HG03175 (cell line): ENCODE measurements around the gene TMEFF2.
A peak's percentile ranks its signal among the peaks of the same experiment; 100 is the strongest.

Experiments used
- ATAC-seq: cut with Tn5 transposase; IDR thresholded peaks from one replicate; pipeline ENCODE4 v1.9.1; 2021; ENCODE audit warnings: mild to moderate bottlenecking, moderate library complexity; ENCODE audit not compliant: unreplicated experiment

Gene TMEFF2, protein sequence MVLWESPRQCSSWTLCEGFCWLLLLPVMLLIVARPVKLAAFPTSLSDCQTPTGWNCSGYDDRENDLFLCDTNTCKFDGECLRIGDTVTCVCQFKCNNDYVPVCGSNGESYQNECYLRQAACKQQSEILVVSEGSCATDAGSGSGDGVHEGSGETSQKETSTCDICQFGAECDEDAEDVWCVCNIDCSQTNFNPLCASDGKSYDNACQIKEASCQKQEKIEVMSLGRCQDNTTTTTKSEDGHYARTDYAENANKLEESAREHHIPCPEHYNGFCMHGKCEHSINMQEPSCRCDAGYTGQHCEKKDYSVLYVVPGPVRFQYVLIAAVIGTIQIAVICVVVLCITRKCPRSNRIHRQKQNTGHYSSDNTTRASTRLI

DNA sequence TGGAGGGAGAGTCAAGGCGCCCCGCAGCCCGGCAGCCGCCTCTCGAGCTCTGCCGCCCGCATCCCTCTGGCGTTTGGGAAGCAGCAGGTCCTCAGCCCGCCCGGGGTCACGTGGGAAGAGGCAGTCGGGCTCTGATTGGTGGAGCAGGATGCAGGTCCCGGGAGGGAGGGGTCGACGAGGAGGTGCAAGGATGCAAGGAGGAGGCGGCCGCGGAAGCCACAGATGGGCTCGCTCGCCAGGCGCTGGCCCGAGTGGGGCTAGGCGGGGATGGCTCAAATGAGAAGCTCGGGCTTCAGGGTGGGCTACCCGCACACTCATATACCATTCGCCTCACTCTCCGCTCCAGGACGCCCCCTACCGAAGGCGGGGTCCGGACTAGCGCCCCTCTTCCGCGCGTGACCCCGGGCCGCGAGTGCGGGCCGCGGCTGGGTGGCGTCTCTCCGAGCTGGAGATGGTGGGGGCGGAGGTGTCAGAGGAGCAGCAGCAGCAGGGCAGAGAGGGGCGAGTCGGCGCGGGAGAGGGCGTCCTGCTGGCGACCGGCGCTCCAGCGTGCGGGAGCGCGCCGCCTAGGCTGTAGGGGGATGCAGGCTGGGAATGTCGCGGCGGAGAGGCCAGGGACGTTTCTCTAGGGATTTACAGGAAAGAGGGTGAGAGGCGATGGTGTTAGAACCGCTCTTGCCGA lies at the start of gene TMEFF2:
Gene TMEFF2, minus strand, starts transcription at position 68 of the 682 bp plus-strand sequence. CDS start 409 bp downstream, outside the sequence.
- peak; percentile 57 for ATAC-seq

DNA sequence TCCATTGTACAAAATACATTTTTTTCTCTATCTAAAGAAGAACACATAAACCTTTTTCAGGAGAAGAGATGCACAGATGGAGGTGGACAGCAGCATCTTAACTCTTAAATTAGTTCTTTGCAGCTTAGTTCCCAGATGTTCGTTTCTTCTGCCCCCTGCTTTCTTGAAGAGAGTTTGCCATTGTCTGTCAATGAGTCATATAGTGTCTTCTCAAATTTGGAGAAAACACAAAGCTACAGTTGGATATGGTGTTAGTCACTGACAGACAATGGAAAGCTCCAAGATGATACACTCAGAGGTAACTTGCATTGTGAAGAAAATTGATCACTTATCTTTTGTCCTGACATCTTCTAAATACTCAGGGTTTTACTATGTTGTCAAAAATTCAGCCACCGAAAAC lies 48.8 kb upstream of the TMEFF2 start:
- no peak for ATAC-seq

DNA sequence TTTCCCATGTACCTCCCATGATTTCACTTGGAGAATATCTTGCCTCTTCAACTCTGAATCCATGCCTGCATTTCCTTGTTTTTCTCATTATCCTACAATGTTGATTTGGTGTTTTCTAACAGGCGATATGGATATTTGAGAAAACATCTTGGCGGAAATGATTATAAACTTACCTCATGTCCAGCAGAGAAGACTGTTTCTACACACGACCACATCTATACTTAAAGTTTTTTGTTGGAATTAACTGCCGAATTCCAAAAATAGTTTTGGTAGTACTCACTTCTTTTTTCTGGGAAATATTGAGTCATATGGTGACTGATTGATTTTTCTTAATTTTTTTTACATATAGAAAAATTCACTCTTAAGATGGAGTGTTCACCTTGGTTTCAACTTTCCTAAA lies 41.4 kb upstream of the TMEFF2 start:
- ATAC-seq, result no peak

DNA sequence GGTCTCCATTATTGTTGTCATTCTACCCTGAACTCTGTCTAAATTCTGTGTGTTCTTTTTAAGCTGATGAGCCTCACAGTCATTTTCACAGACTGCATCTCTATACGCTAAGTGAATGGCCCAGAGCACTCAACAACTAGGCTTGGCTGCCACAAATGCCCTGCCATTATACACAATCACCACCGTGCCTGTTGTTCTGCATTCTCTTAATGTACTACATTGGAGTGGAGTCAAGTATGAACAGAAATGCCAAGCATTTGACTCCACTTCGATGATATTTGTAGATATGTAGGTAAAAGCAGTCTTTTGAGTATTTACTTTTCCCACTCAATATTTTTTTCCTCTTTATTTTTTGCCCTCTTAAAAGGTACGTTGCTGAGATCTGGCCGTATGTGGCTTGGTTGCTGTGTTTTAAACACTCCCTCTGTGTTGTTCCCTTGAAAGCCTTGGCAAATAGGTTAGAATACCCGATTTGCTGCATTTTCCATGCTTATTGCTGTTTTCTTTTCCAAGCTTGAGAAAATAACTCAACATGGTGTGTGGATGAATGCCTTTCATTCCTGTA lies 36.2 kb upstream of the TMEFF2 start:
- ATAC-seq, result no peak

DNA sequence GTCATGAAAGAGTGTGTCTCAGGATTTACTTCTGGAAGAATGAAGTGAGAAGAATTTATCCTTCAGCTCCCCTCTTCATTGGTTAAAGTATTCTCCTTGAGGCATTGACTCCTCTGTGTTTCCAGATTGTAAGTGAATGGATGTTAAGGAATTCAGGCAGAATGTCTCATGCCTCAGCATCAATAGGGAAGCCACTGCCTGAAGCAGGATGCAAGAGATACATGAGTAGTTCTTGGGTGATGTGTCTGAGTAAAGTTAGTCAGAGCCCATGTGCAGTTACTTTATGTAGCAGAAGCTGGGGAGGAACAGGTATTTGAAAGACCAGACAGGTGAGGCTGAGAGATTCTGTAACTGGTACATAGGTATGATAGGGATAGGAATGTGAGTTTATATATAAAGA lies 34.0 kb upstream of the TMEFF2 start:
- ATAC-seq, result no peak

DNA sequence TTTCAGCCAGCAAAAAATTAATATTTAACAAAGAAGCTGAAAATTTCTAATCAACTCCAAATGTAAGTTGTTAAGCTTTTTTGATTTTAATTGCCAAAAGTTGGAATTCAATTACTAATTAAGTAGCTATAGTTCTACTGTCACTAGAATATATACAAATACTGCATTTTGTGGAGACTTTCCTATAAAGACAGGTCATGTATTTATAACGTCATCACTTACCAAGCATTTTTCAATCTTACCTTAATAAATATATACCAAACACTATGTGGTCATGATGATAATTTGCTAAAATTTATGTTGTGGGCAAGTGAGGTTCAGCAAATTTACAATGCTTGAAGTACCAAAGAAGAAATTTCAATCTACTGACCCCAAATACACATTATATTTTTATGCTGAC lies 24.2 kb upstream of the TMEFF2 start:
- ATAC-seq, result no peak

DNA sequence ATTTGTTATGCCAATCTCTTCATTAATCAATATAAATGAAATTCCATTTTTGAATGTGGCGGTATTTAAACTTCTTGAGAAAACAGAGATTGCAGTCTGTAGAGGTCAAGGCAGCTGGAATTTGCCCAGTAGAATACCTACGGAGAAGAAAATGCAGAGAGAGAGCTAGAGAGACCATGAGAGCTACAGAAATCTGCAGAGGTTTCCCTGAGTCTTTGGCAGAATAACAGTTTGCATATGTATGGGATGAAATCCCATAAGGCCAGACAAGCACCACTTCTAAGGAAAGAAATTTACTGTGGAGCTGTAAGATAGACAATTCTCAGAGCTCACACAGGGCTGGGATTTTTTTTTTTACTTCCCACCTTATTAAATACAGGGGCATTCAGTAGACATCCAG lies 23.6 kb upstream of the TMEFF2 start:
- no peak for ATAC-seq

DNA sequence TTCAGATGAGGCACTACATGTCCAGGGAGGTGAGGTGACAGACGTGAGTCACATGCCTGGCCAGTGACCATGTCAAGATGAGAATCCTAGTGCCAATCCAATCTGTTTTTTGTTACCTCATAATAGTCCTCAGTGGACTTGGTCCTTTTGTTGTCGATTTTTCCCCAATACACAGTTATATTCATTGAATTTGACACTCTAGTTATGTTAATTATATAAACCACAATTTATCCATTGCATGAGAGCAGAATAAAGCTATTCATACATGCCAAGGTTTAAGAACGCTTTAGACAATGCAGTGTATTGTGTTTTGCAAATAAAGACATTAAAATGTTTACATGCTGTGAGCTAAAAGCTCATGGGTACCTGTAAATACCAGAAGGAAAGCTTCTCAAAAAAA lies 21.6 kb upstream of the TMEFF2 start:
- ATAC-seq, result no peak

DNA sequence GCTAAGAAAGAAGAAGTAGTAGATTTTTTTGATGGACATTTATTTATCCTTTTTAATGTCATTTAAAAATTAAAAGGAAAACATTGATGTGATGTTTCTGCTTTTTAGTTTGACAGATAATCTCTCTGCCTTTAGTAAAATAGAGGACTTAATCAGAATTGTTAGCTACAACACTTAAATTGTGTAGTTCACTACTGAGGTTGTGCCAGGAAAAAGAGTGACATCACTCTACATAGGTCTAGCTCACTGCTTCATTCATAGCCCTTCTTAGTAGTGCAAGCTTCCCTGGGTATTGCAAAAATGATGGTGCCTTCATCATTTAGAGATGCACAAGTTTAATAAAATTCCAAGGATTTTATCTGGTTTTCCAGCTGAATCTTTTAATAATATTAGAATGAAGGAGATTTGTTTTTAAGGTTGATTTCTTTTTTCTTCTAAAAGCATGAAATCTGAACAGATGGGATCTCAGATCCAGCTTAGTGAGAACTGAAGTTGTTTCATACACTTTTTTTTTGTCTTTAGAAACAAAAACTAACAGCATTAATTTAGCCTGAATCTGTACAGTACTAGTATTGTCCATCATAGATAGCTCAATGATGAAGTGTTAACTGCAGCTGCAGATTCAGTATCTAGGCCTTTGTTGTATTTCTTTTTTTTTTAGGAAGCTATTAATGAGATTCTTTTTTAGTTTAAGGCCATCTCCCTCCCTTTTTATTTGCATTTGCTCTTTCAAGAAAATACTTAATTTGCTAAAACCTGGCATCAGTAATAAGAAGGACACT lies 20.6 kb upstream of the TMEFF2 start:
- ATAC-seq, result no peak

DNA sequence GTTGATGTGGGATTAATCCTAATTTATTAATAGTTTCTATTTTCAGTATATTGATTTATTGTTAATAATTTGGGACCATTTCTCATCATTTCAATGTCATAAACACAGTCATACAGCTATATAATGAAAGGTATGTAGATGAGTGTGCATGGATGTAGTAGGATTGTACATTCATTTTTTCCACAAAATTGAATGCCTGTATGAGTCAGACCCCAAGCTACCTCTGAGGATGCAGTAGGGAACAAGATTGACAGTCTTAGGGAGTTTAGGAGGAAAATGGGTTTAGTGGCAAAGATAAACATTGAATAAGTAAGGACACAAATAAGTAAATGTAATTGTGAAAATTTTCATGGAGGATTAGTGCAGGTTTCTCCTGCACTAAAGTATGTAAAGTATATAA lies 14.1 kb upstream of the TMEFF2 start:
- no peak for ATAC-seq

DNA sequence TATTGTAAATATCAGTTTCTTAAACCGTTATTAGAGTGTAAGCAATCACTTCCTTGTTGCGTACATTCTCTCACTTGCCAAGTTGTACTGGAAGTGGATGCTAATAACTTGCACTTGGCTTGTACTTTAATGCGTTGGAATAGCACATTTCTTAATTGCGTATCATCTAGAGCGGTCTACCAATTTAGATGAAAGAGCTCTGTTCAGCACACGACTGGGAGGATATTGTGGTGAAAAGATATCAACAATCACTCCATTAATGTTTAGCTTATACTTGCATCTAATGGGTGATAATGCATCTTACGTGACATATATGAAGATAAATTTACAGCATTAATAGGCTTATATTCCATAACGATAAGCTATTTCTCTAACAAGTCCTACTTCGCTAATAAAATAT lies 11.7 kb upstream of the TMEFF2 start:
- ATAC-seq, result no peak

DNA sequence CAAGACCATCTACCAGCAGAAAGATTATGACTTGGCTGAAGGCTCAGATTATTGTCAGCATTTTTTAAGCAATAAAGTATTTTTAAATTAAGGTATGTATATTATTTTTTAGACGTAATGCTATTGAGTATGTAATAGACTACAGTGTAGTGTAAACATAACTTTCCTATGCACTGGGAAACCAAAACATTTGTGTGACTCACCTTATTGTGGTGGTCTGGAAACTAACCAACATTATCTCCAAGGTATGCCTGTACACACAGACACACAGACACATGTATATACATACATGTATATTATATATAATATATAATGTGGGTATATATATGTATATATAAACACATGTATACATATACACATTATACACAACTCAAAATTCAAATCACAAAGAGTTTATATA lies 9.1 kb upstream of the TMEFF2 start:
- no peak for ATAC-seq

DNA sequence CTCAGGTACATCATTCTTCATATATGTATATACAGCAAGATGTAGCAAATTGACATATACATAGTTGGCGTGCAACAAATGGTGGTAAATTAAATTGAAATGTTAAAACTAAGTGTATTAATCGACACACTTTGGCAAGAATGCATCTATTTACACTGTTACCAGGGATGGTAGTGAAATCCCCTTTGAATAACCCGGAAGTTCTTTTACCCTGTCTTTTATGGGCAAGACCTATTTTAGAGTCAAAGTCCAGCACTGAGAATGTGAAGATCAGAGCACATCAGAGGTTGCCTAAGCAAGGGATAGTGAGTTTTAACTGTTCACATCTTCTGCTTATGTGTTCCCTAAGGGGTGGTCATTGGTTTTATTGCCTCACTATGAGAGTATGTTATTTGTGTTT lies 7.6 kb upstream of the TMEFF2 start:
- ATAC-seq, result no peak

DNA sequence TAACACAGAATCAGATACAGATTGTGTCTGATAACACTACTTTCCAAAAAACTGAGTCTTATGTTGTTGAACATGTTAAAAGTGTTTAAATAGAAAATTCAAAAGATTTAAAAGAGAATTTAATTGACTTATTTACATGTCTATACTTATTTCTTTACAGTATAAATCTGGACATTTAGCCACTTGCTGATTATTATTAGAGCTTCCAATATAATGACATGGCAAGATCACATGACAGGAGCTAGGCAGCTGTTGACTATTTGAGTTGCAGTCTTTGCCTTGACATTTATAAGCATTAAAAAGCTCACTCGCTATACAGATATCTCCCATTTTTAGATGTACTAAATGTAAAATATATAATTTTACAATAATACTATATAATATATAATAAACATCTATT lies 6.4 kb upstream of the TMEFF2 start:
- no peak for ATAC-seq

DNA sequence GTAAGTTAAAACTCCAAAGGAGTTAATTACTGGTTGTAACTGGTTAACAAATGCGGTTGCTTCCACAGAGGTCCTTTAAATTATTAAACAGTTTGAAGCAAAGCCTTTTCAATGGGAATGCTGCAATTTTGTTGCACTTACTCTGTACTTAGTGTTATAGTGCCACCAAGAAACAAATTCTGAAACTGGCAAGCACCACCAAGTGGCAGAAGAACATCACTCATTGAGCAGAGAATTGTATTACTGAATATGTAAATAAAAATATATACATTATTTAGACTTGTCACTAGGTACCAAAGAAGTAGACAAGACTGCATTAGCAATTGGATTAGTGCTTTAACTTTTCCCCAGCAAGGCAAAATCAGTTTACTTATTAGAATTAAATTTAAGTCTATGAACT lies 2.6 kb upstream of the TMEFF2 start:
- ATAC-seq, result no peak

DNA sequence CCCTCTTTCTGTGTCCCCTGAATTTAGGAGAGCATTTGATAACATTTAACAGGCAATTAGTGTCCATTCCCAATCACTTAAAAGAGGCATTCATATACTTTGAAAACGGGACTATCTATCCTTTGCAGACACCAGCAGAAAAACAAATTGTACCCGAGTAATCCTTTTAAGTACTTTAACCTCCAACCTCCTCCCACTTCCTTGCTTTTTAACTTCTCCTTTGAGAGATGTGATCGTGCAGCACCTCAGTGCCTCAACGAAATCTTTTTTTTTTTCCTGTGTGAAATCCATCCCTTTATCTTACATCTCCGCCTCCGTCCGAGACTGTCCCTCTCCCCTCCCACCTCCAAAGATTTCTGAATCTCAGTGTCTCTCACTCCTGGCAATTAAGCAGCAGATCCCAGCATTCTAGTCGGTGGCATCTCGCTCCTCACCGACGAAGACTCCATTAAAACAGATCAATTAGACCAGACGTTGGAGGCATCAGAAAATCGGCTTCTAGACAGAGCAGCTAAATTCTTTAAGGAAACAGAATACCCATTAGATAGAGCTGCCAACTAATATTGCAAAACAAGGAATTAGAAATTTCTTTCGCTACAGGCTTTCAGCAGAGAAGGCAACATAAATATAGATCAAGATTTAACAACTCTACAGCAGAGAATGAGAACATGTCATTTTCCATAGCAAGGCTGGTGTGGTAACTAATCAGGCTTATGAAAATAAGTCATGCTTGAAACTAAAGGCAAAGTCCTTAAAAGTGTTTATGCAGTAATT lies 1.9 kb upstream of the TMEFF2 start:
- ATAC-seq, result no peak

DNA sequence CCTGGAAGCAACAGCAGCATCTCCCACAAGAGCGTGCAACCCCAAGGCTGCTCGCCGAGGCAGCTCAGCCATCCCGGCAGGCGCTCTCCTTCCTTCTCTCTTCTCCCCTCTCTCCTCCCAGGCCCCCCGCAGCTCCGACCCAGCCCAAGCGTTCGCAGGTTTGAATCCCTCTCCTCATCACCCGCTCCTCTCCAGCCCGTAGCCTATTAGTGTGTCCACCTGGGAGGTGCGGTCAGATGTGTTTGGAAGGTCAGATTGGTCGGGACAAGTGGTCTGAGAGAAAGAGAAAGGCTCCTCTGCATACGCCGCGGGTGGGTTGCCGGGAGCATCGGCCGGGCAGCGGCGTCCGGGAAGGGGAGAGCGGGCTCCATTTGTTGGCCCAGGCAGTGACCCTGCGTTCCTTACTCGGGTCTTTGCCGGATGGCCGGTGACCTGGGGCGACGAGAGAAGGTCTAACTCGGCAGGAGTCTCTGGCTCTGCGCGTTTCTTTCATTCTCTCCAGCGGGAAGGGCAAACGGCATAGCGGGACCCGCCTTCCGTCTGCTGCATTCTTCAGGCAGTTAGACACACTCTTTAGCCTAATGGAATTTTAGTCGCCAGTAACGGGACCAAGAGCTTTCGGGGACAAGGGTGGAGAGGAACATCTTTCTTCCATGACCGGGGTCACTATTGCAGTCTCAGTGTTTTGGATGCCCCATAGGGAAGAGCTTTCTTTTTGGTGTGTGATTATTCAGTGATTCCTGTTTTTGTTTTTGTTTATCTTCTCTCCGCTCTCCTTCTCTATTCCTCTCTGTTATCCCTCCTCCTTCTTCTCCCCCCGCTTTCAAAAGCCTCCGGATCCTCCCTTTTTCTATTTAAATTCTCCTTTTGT lies 1.1 kb upstream of the TMEFF2 start:
- ATAC-seq, result no peak

DNA sequence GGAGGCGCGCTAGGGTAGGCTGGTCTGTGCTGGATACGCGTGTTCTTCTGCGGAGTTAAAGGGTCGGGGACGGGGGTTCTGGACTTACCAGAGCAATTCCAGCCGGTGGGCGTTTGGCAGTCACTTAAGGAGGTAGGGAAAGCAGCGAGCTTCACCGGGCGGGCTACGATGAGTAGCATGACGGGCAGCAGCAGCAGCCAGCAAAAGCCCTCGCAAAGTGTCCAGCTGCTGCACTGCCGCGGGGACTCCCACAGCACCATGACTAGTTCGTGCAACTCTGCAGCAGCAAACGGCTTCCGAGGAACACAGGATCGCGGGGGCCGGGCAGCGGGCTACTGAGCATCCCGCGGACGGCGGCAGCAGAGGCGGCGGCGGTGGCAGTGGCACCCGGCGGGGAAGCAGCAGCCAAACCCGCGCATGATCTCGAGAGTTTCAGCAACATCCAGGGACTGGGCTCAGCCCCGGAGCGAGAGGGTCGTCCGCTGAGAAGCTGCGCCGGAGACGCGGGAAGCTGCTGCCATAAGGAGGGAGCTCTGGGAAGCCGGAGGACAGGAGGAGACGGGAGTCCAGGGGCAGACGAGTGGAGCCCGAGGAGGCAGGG lies 368 bp downstream of the TMEFF2 start:
- ATAC-seq, result peak; percentile 12

DNA sequence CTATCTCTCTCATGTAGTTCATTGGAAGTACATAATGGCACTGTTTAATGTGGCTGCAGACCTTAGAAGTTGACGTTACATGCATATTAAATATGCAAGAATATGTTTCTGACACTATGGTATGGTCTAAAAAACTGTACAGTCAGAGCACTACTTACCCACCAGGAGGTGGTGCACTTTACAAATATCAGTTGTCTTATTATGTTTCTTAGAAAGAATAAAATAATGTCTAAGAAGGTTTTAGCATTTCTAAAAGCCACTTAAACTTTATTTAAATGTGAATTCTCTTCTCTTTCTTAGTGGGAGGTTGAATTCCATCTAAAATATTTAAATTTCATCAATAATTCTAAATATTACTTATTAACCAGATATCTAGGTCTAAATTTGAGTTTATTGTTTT lies 4.3 kb downstream of the TMEFF2 start:
- ATAC-seq, result no peak
